ENCODE results near the gene DPH1. TPM values are rescaled to one million over a fixed set of nuclear protein-coding genes. Genes with fewer than 3 reads are reported as not detected.
A peak's percentile ranks its signal among the peaks of the same experiment; 100 is the strongest.

Gene DPH1
- total RNA-seq, 4 donors from 2014 or later = 58.7 to 115 (median 66.3) TPM

DNA sequence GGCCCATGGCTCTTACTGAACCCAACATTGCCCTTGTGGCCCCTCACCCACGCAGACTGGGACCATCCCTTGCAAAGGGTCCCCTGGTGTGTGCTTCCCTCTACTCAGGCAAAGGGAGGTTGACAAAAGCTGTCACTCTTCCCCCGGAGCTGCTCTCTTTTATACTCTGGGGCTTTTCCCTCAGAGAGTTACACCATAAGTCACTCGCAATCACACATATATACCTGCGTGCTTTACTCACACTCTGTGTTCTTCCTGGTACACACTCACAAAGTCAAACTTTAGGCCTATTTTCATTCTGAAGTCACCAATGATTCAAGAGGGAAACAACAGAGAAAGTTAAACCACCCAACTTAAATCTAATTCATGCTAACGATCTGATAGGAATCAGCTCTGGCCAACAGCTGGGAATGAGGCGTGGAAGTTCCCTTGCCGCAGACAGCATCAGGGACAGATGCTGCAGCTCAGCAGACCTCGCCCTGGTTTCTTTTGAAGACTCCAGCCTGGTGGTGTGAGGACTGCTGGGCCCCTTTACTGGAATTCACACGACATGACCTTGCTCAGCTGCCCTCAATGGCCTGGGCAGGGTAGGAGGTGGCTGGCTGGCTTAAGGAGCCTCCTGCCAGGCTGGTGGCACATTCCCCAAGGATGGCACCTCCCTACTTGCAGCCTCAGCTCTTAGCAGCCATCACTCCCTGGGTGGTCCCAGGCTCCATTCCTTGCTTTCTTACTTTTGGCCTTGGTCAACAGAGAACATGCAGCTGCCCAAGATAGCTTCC lies 52.2 kb downstream of the DPH1 start:
- DNase-seq (ENCODE audit: low spot score in 2 of 2) = no peak
- Histone ChIP-seq H3K9me3 (no peaks in the 10 kb centered on the region), H3K4me3 (no peak overlapping the region), H3K27me3 (no peaks in the 10 kb centered on the region), H3K27ac (no peak overlapping the region), H3K36me3 (peaks cover 47% of the 10 kb centered on the region), H3K4me1 (peaks cover 51% of the 10 kb centered on the region)
- TF ChIP-seq EP300 (IDR thresholded peaks at IDR 0.05) = no peak
- no peak for TF ChIP-seq POLR2A (IDR thresholded peaks at IDR 0.05)
- TF ChIP-seq POLR2AphosphoS5 (IDR thresholded peaks at IDR 0.05) = no peak
- TF ChIP-seq, protein P1, sequence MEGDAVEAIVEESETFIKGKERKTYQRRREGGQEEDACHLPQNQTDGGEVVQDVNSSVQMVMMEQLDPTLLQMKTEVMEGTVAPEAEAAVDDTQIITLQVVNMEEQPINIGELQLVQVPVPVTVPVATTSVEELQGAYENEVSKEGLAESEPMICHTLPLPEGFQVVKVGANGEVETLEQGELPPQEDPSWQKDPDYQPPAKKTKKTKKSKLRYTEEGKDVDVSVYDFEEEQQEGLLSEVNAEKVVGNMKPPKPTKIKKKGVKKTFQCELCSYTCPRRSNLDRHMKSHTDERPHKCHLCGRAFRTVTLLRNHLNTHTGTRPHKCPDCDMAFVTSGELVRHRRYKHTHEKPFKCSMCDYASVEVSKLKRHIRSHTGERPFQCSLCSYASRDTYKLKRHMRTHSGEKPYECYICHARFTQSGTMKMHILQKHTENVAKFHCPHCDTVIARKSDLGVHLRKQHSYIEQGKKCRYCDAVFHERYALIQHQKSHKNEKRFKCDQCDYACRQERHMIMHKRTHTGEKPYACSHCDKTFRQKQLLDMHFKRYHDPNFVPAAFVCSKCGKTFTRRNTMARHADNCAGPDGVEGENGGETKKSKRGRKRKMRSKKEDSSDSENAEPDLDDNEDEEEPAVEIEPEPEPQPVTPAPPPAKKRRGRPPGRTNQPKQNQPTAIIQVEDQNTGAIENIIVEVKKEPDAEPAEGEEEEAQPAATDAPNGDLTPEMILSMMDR (IDR thresholded peaks at IDR 0.05) = no peak
- WGBS = 71% methylated on average over 9 of the region's 9 CpGs

DNA sequence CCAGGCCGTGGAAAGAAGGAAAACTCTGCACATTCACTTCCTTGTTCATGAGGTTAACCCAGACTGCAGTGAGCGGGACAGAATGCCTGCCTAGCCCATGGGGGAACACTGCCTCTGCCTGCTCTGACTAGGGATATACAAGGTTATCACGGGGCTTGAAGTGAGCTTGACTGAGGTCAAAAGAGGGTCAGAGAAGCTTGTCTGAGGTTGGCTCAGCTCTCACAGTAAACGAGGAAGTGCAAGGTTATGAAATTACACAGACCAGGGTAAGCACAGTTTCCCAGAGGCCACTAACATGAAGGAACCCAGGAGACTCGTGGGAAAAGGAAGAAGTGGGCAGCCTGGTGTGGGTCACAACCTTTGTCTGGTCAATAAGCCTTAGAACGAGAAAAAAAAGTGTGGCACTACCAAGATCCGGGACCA lies 53.7 kb downstream of the DPH1 start:
- TF ChIP-seq, protein P1 (IDR thresholded peaks at IDR 0.05) = no peak
- no peak for TF ChIP-seq EP300 (IDR thresholded peaks at IDR 0.05)
- no peak for TF ChIP-seq POLR2AphosphoS5 (IDR thresholded peaks at IDR 0.05)
- no peak for TF ChIP-seq POLR2A (IDR thresholded peaks at IDR 0.05)
- Histone ChIP-seq H3K4me1 (peaks cover 65% of the 10 kb centered on the region), H3K9me3 (no peaks in the 10 kb centered on the region), H3K27ac (peak overlapping the region; percentile 77), H3K4me3 (no peak overlapping the region), H3K36me3 (peaks cover 39% of the 10 kb centered on the region), H3K27me3 (no peaks in the 10 kb centered on the region)
- 60% methylated on average over 7 of the region's 7 CpGs for WGBS
- DNase-seq (ENCODE audit: low spot score in 2 of 2) = no peak

DNA sequence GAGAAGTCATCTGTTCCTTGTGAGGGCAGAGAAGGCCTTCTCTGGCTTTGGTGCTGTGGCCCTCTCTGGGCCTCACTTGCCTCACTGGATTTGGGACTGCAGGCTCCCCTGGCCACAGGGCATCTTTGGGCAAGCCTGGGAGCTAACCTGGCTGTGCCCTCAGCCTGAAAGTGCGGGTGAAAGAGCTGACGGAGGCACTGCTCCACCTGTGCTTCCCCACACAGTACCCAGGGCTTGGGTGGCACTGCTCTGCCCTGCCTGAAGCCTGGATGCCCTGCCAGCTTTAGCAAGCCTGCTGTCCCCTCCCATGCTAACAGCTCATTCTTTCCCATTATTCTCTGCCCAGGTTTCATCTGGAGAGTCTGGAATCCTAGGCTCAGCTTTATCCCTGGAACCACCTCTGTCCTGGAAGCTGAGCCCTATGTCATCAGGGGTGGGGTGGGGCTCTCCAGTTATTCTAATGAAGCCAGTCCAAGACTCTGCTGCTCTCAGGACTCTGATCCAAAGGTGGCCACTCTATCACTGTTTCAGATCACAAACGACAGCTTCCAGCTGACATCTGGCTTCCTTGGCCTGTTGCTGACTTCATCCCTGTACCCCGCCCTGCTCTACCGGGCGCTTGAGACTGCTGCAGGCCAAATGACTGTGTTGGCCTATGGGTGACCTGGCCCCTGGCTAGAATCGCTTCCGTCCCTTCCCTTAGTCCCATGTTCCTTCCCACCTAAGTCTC lies 54.2 kb downstream of the DPH1 start:
- Histone ChIP-seq H3K9me3 (no peaks in the 10 kb centered on the region), H3K27ac (peak overlapping the region; percentile 77), H3K4me3 (no peak overlapping the region), H3K36me3 (peaks cover 34% of the 10 kb centered on the region), H3K4me1 (peaks cover 71% of the 10 kb centered on the region), H3K27me3 (no peaks in the 10 kb centered on the region)
- TF ChIP-seq, protein P1 (IDR thresholded peaks at IDR 0.05) = no peak
- TF ChIP-seq POLR2A (IDR thresholded peaks at IDR 0.05) = no peak
- no peak for TF ChIP-seq EP300 (IDR thresholded peaks at IDR 0.05)
- peak in 1 of 3 donors; percentile 49 for TF ChIP-seq POLR2AphosphoS5 (IDR thresholded peaks at IDR 0.05)
- WGBS = 34% methylated on average over 6 of the region's 8 CpGs
- peak in 1 of 2 donors; percentile 83 for DNase-seq (ENCODE audit: low spot score in 2 of 2)

DNA sequence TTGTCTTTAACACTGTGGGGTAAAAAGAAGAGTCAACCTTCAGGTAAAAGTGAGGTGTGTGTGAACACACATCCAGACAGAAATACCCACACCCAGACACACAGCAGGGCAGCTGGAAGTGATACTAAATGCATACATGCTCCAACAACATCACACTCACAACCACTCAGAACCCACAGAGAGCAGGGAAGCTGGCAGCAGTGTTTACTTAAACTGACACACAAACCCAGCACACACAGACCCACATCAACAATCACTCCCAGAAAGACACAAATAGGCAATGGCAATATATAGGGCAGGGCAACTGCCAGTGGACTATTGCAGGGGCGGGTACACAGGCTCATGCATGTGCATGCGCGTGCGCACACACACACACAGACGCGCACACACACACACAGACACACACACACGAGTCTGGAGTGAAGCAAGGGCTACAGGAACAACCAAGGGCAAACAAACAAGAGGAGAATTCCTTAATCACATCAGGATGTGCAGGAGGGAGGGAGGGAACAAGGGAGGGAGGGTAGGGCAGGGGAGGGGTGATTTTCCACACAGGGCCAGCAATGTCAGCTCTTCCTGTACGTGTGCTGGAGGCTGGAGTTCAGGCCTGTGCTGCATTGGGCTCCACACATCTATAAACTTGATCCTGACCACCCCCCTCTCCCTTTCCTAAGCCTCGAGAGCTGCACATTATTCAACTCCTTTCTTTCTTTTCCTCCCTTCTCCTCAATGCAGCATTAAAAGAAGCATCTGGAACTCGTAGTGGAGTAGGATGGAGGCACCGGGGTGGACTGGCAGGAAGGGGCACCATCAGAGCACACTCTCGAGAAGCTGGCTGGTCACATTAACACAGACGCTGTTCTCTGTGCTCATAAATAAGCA lies 55.1 kb downstream of the DPH1 start:
- no peak overlapping the region for H3K4me3 ChIP-seq
- H3K9me3 ChIP-seq = no peaks in the 10 kb centered on the region
- peak in 1 of 2 donors; percentile 85 for DNase-seq (ENCODE audit: low spot score in 2 of 2)
- WGBS = 38% methylated on average over 13 of the region's 13 CpGs
- no peaks in the 10 kb centered on the region for H3K27me3 ChIP-seq
- peaks cover 78% of the 10 kb centered on the region for H3K4me1 ChIP-seq
- H3K36me3 ChIP-seq = peaks cover 26% of the 10 kb centered on the region
- no peak for TF ChIP-seq EP300 (IDR thresholded peaks at IDR 0.05)
- no peak for TF ChIP-seq POLR2A (IDR thresholded peaks at IDR 0.05)
- TF ChIP-seq POLR2AphosphoS5 (IDR thresholded peaks at IDR 0.05) = peak in 1 of 3 donors; percentile 62
- peak overlapping the region; percentile 77 for H3K27ac ChIP-seq

DNA sequence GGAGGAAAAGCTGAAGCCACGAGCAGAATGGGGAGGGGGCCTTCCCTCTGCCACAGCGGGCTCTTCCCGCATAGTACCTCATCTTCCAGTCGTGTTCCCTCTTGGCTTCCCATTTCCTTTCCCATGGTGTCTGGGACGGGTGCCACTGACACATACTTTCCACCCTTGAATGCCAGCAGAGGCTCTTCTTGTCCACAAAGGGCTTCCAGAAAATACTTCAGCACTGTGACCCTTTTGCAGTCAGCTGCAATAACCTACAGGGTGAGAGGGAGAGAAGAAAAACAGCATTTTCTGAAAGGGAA lies 55.6 kb downstream of the DPH1 start:
- peaks cover 84% of the 10 kb centered on the region for H3K4me1 ChIP-seq
- no peaks in the 10 kb centered on the region for H3K27me3 ChIP-seq
- no peaks in the 10 kb centered on the region for H3K9me3 ChIP-seq
- H3K36me3 ChIP-seq = peaks cover 20% of the 10 kb centered on the region
- no peak overlapping the region for H3K4me3 ChIP-seq
- peak in 1 of 2 donors; percentile 77 for DNase-seq (ENCODE audit: low spot score in 2 of 2)
- peak overlapping the region; percentile 77 for H3K27ac ChIP-seq
- TF ChIP-seq, protein P1 (IDR thresholded peaks at IDR 0.05) = no peak
- TF ChIP-seq POLR2A (IDR thresholded peaks at IDR 0.05) (no peak), POLR2AphosphoS5 (IDR thresholded peaks at IDR 0.05) (peak in 1 of 3 donors; percentile 12), EP300 (IDR thresholded peaks at IDR 0.05) (no peak)
- WGBS = 47% methylated on average over 5 of the region's 5 CpGs
